Lower leg skin (tissue), 4 donors: ENCODE results near the gene MTUS2. TPM values are rescaled to one million over a fixed set of nuclear protein-coding genes. Genes with fewer than 3 reads are reported as not detected.
A peak's percentile ranks its signal among the peaks of the same experiment; 100 is the strongest.

Experiments used
- DNase-seq, 2 donors: peaks; one replicate each; pipeline ENCODE4 v3.0.0-alpha.2; 2019; ENCODE audit warnings: low spot score in 2 of 2
- H3K4me3 ChIP-seq: fragments of 200-600 bp; sonication (generic); 2 replicates; pipeline ENCODE4 v1.5.1; 2017; ENCODE audit warnings: mild to moderate bottlenecking, low read depth; ENCODE audit not compliant: poor library complexity, severe bottlenecking
- POLR2A ChIP-seq, 2 donors: fragments of 450-650 bp; IDR thresholded peaks; one replicate each; pipeline ENCODE4 v1.6.1; 2016 to 2017; ENCODE audit warnings: antibody characterized with exemption in 2 of 2, mild to moderate bottlenecking in 1 of 2, moderate library complexity in 1 of 2
- WGBS, 2 donors: methylation state at CpG; one replicate each; pipeline ENCODE4 v1.1.5; 2018; 5-methylcytosine and 5-hydroxymethylcytosine counted together
- intact Hi-C: fragments of 100-400 bp; cut with DNase I; formaldehyde crosslinking; loops from one replicate; pipeline ENCODE4 v1.15.0; 2023; ENCODE audit warnings: low total_unique reads
- total RNA-seq, 4 donors: library from RNA; depleted of rRNA; stranded (reverse); fragments of >200 nt; gene quantifications; one replicate each; pipeline ENCODE4 v1.1.0, GENCODE V29; 2016
- TF ChIP-seq, protein P1 (sequence below), 3 donors: fragments of 450-650 bp; IDR thresholded peaks; one replicate each; pipeline ENCODE4 v1.5.1; 2016; ENCODE audit warnings: antibody characterized with exemption in 3 of 3, mild to moderate bottlenecking in 3 of 3, moderate library complexity in 2 of 3

Gene MTUS2
- total RNA-seq, 4 donors from 2014 or later, result 0.13 to 1.9 TPM; not detected in 2

DNA sequence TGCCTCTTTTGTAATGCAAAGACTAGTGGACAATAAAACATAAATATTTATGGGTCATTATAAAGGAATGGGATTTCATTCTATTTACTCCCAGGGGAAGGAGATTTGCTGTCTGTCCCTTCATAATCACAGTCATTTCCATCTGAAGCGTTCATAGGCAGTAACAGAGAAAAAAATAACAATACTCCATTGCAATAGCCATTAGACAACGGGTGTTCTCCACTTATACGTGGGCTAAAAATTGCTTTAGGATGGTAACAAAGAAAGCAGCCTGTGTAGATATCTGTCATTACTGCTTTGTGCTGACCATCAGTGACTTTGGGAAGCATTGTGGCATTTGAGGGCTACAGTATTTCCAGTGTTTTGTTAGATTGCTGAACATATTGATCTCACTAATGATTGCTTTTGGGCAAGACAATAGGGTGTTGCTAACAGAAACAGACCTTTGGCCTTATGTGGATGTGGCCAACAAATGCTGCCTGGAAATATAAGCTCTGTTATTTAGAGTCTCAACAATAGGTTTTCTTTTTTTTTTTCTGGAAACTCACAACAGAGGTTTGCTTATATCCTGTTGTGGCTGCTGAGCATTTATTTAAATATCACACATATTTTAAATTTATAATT, 355.2 kb downstream of the MTUS2 start:
- 70 to 79% methylated on average over 3 of the region's 3 CpGs for WGBS, 2 donors
- intact Hi-C loops, result no loop called here
- TF ChIP-seq, protein P1, sequence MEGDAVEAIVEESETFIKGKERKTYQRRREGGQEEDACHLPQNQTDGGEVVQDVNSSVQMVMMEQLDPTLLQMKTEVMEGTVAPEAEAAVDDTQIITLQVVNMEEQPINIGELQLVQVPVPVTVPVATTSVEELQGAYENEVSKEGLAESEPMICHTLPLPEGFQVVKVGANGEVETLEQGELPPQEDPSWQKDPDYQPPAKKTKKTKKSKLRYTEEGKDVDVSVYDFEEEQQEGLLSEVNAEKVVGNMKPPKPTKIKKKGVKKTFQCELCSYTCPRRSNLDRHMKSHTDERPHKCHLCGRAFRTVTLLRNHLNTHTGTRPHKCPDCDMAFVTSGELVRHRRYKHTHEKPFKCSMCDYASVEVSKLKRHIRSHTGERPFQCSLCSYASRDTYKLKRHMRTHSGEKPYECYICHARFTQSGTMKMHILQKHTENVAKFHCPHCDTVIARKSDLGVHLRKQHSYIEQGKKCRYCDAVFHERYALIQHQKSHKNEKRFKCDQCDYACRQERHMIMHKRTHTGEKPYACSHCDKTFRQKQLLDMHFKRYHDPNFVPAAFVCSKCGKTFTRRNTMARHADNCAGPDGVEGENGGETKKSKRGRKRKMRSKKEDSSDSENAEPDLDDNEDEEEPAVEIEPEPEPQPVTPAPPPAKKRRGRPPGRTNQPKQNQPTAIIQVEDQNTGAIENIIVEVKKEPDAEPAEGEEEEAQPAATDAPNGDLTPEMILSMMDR (IDR thresholded peaks at IDR 0.05), result no peak
- no peak for TF ChIP-seq POLR2A (IDR thresholded peaks at IDR 0.05)

DNA sequence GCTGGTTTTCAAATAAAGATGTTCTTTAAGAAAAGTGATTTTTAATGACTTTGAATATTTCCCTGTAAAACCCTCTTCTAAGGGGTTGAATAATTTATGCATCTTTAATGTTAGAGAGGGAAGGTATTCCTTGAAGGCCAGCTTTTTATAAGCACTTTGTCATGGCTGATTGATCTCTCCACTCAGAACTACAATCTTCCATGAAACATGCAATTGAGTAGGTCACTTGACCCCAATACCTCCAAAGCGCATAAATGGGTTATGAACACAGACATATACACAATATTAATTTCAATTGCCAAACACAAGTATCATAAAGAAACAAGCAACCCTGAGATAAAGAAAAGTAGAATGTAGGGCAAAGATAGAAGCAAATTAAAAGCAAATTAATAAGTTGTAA, 359.9 kb downstream of the MTUS2 start:
- WGBS, 2 donors, result 63 to 95% methylated on average over 1 of the region's 1 CpG
- TF ChIP-seq, protein P1 (IDR thresholded peaks at IDR 0.05), result no peak
- TF ChIP-seq POLR2A (IDR thresholded peaks at IDR 0.05), result no peak
- DNase-seq, result no peak

More for the DNA sequence above, 355.2 kb downstream of the MTUS2 start:
- no peak overlapping the region for H3K4me3 ChIP-seq
- no peak for DNase-seq

DNA sequence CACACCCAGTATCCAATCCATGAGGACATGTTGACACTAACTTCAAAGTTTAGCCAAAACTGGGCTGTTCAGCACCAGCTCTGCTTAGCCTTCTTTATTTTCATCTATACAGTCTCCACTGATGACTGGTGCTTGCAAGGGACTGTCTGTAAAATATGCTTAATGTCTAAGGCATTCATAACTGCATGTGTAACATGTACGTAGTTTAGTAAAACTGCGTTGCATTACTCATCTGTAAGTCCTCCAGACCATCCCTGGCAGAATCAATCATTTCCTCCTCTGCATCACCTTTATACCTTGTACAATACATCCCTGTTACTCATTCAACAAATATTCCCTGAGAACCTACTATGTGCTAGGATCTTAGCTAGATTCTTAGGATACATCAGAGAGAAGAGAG, 362.1 kb downstream of the MTUS2 start:
- no peak for TF ChIP-seq POLR2A (IDR thresholded peaks at IDR 0.05)
- TF ChIP-seq, protein P1 (IDR thresholded peaks at IDR 0.05), result no peak
- 78 to 88% methylated on average over 2 of the region's 2 CpGs for WGBS, 2 donors
- no peak for DNase-seq
- intact Hi-C loops, result no loop called here
- H3K4me3 ChIP-seq, result no peak overlapping the region

More for the DNA sequence above, 359.9 kb downstream of the MTUS2 start:
- no peak overlapping the region for H3K4me3 ChIP-seq
- intact Hi-C loops, result no loop called here

DNA sequence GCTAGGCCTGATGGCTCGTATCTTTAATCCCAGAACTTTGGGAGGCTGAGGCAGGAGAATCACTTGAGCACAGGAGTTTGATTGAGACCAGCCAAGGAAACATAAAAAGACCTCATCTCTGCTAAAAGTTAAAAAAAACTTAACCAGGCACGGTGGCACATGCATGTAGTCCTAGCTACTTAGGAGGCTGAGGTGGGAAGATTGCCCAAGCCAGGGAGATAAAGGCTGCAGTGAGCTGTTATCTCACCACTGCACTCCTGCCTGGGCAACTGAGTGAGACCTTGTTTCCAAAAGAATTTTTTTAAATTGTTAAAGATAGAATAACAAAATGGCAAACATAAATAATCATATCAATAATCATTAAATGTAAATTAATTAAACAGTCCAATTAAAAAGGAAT, 365.8 kb downstream of the MTUS2 start:
- WGBS, 2 donors, result 85 to 87% methylated on average over 2 of the region's 2 CpGs
- TF ChIP-seq POLR2A (IDR thresholded peaks at IDR 0.05), result no peak
- TF ChIP-seq, protein P1 (IDR thresholded peaks at IDR 0.05), result no peak
- no peak for DNase-seq
- H3K4me3 ChIP-seq, result no peak overlapping the region
- intact Hi-C loops, result no loop called here

DNA sequence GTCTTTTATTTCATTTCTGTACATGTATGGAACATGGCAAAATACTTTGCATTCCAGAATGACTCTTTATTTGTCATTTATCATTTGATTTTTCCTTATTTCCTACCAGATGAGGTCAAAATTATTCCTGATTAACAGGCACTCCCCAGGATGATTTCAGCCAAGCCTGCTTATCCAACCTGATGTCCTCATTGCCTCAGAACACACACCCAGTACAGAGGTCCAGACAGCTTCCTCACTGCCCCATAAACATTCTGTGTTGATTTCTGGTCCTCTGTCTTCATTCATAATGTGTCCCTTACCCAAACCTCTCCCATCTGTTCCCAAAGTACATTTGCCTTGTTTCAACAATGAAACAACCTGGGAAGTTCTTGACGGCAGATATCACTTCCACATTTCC, 367.4 kb downstream of the MTUS2 start:
- no peak for DNase-seq
- 66 to 86% methylated on average over 1 of the region's 1 CpG for WGBS, 2 donors
- intact Hi-C loops, result no loop called here
- TF ChIP-seq, protein P1 (IDR thresholded peaks at IDR 0.05), result no peak
- no peak for TF ChIP-seq POLR2A (IDR thresholded peaks at IDR 0.05)
- no peak overlapping the region for H3K4me3 ChIP-seq

DNA sequence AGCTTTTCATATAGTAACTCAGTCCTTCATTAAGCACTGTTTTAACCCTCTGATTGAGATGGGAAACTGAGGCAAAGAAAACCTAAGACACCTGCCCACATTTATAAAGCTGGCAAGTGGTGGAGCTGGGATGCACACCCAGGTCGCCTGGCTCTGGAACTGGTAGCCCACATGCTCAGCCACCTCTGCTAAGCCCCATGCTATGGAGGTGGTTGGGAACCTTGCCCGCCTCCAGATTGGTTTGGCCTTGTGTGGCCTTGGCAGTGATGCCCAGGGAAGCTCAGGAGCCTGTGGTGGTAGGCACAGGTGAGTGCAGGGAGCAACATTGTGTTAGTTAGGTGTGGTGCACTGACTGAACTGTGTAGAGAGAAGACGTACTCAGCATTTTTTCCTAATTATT, 370.2 kb downstream of the MTUS2 start:
- intact Hi-C loops, result no loop called here
- DNase-seq, result peak in 1 of 2 donors; percentile 49
- WGBS, 2 donors, result 87 to 90% methylated on average over 3 of the region's 3 CpGs

More for the DNA sequence above, 370.2 kb downstream of the MTUS2 start:
- no peak overlapping the region for H3K4me3 ChIP-seq
- TF ChIP-seq POLR2A (IDR thresholded peaks at IDR 0.05), result no peak
- TF ChIP-seq, protein P1 (IDR thresholded peaks at IDR 0.05), result no peak
